GM19025 (cell line): ENCODE results near the gene DPP9.

ENCODE experiments used
- ATAC-seq: cut with Tn5 transposase; IDR thresholded peaks from one replicate; pipeline ENCODE4 v1.9.1; 2021; ENCODE audit warnings: mild to moderate bottlenecking, low read depth, moderate library complexity; ENCODE audit not compliant: unreplicated experiment

The DPP9 gene

GRCh38 chr19:4662020-4662695 is 61.5 kb downstream of the DPP9 start:
- no peak for ATAC-seq

DNA sequence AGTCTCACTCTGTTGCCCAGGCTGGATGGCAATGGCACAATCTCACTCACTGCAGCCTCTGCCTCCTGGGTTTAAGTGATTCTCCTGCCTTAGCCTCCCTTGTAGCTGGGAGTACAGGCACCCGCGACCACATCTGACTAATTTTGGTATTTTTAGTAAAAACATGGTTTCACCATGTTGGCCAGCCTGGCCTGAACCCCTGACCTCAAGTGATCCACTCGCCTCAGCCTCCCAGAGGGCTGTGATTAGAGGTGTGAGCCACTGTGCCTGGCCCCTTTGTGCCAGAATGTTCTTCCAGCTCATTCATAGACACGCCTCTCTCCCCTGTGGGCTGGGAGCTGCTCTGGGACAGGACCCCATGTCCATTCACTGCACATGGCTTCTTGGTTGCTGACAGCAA is 62.6 kb downstream of the DPP9 start:
- ATAC-seq = no peak

DNA sequence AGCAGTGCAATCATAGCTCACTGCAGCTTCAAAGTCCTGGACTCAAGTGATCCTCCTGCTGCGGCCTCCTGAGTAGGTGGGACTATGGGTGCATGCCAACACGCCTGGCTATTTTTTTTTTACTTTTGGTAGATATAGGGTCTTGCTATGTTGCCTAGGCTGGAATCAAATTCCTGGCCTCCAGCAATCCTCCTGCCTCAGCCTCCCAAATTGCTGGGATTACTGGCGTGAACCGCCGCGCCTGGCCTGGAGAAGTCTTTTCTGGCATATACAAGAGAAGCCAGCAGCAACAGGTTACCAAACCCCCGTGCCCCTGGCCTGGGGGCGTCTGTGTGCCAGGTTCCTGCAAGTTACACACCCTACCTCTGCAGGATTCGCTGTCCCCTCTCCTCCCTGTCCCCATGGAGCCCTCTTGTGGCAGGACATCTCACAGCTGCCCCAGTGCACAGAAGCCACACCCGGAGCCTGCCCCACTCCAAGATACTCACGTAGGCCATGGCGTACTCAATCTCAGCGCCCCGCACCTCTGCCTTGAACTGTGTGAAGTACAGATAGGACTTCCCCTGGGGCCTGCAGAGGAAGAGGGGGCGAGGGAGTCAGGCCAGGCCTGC is 63.4 kb downstream of the DPP9 start:
- ATAC-seq = no peak

GRCh38 chr19:4657835-4658234 is 65.8 kb downstream of the DPP9 start:
- no peak for ATAC-seq

DNA sequence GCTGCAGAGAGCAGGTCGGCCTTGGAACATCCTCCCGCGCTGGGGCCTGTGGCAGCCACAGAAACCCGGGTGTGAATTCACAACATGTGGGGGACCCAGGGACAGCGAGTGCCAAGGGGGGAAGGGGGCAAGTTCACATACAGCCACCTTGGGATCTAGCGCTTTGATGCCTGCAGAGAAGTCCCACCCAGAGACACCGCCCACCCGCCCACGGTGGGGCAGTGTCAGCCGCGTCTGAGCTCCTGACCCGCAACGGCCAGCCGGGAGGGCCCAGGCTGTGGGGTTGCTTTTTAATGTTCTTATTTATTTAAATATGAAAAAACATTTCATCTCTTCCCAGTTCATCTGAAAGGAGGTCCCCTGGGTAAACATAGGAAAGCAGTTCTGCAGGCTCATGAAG is 66.4 kb downstream of the DPP9 start:
- no peak for ATAC-seq

DNA sequence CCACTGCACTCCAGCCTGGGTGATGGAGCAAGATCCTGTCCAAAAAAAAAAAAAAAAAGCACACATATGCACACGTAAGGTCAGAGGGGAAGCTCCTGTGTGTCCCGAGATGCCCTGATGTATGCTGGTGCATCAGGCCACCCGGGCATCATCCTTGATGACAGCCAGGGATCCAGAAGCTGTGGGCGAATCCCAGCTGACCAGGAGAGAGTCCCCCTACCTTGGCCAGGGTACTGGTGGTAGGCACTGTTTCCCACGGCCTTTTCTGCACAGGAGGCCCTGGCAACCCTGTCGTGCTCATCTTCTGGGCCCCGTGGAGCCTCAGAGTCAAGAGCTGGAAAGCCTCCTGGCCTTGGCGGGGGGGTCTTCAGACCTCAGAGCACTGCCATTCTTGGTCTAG is 67.5 kb downstream of the DPP9 start:
- ATAC-seq = no peak

DNA sequence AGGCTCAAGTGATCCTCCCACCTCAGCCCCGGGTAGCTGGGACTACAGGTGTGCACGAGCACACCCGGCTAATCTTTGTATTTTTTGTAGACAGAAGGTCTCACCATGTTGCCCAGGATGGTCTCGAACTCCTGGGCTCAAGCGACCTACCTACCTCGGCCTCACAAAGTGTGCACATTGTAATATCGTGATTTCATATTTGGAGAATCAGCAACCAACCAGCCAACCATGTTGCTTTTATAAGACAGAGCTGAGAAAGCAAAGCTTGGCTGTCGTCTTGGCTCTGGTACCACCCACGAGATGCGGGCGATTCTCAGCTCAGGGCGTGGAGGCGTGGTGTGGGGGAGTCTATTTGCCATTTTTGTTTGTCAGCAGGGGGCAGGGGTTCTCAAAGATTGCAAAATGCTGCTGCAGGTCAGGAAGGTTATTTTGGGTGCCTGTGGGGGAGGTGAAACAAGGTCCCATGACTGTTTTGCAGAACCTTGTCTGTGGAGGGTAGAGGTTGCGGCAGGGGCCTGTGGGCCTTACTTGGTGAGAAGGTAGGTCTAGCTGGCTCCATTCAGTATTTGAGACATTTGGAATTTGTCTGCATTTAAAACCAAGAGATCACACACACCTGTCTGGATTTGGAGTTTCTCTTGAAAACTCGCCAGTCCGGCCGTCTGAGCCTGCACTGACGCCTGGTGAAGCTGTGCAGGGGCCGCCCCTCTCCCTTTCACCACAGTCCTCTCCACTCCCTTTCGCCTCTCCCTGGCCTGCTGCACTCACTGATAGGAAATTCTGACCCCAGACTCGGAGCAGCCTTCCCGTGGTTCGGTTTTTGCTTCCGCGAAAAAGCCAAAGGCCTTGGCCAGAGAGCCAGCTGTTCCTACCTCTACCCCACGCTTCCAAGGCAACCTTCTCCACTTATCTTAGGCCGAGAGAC is 68.9 kb downstream of the DPP9 start:
- no peak for ATAC-seq

GRCh38 chr19:4653793-4654436 is 69.7 kb downstream of the DPP9 start:
- ATAC-seq = no peak

DNA sequence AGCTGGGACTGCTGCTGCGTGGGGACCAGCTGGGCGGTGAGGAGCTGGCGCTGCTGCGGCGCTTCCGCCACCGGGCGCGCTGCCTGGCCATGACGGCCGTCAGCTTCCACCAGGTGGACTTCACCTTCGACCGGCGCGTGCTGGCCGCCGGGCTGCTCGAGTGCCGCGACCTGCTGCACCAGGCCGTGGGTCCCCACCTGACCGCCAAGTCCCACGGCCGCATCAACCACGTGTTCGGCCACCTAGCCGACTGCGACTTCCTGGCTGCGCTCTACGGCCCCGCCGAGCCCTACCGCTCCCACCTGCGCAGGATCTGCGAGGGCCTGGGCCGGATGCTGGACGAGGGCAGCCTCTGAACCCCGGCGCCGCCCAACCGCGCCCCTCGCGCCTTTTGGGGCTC is 71.6 kb downstream of the DPP9 start:
- ATAC-seq = no peak

DNA sequence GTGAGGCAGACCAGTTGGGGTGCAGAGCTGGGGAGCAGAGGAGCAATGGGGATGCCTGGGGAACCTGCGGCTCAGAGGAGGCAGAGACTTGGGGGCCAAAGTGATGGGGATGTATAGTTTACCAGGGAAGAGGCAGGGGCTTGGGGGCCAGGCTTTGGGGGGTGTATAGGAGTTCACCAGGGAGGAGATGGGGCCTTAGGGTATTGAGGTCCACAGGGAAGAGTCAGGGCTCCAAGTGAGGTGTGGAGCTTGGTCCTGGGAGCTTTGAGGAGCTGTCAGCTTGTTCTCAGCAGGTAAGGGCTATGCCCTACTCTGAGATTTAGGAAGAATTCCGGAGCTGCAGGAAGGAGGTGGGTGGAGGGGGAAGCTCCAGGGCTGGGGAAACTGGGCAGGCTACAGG is 73.5 kb downstream of the DPP9 start:
- no peak for ATAC-seq

DNA sequence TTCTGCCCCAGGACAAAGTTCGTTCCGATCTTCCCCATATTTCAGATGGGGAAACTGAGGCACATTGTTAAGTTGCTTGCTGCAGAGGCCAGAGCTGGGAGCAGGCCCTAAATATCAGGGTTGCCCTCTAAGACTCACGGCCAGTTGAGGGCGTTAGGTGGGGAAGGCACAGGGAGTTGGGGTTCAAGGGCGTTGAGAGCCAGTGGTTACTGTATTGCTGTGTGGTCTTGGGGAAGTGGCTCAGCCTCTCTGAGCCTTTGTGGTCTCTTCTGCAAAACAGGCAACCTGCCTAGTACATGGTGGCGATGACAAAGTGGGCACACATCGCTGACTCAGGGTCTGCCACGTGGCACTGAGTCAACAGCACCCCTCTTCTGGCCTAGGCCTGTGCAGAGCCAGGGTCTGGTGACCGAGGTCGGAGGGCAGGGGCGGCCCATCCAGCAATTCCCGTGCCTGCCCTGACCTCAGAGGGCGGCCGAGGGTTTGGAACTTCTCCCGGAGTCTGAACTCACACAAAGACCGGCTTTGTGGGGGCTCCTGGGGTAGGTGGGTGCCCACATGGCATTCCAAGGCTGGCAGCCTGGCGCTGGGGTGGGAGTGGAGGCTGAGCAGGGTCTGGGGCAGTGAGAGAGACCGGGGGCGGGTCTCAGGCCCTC is 74.1 kb downstream of the DPP9 start:
- ATAC-seq = no peak

DNA sequence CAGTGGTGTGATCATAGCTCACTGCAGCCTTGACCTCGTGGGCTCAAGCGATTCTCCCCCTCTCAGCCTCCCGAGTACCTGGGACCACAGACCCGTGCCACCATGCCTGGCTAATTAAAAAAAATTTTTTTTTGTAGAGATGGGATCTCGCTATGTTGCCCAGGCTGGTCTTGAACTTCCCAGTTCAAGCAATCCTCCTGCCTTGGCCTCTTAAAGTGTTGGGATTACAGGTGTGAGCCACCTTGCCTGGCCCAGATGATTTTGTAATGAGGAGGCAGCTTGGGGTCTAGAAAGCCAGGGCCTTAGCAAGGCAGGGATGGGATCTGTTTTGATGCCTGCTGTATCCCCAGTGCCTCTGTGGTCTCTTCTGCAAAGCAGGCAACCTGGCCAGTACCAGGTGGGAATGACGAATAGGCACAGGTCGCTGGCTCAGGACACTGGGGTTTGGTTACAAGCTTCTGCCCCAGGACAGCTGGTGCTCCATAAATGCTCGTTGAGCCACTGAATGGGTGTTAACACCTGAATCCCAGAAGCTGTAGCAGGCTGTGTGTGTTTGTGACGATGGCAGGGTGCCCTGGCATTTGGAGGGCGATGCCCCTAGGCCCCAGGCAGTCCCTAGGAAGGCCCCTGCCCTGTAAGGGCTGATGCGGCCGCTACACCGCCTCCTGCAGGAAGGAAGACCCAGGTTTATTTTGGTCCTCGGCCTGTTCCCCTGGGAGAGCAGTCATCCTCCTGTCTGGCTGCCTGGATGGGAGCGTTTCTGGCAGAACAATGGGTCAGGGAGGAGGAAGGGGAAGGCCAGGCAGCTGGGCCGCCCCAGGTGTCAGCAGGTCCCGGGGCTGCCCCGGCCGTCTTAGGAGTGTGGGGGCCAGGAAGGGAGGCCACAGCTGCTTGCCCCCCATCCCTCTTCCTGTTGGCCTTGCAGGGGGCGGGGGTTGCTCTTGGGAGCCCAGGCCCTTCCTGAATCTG is 75.7 kb downstream of the DPP9 start:
- no peak for ATAC-seq

DNA sequence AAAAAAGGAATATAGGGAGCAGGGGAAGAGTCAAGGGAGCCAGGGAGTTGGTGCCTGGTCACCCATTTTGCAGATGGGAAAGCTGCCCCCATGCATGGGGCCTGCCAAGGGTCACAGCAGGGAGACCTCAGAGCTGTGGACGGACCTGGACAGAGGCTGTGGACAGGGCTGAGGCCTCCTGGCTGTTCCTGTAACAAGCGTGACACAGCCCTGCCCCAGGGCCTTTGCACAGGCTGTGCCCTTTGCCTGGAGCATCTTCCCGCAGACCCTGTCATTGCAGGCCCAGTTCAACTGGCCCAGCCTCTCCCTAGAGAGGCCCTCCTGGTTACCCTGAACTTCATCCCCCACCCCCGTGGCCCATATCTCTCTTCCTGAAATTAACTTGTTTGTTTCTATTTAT is 77.9 kb downstream of the DPP9 start:
- no peak for ATAC-seq

DNA sequence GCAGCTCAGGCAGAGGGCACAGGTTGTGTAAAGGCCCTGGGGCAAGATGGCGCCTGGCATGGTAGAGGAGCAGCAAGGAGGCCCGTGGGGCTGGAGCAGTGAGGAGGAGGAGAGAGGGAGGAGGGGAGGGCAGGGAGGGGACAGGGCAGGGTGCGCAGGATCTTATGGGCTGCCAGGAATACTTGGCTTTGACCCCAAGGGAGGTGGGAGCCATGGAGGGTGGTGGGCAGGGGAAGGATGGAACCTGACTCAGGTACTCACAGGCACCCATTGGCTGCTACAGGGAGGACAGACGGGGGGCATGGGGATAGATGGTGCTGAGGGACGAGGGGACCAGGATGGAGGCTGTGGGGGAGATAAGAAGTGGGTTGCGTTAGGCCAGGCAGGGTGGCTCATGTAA is 81.0 kb downstream of the DPP9 start:
- ATAC-seq = no peak

DNA sequence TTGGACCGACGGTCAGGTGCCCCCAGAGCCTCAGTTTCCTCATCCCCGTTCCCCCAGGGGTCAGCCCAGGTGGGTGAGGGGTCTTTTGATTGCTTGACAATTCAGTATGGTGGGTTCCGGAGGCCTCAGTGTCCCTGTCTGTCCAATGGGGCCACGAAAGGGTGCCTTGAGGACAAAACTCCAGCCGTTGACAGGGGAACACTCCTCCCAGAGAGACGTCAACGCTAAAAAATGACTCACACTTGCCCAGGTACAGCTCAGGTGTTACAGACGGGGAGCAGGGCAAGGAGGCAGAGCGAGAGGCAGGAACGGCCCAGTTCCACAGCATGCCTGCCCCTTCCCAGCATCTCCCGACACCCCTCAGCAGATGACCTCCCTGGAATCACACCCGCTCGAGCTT is 82.5 kb downstream of the DPP9 start:
- no peak for ATAC-seq

- no peak for ATAC-seq
Measured at GRCh38 chr19:4640247-4641000, 83.2 kb downstream of the DPP9 start.

- ATAC-seq = no peak
Measured at GRCh38 chr19:4639531-4640246, 84.0 kb downstream of the DPP9 start.
